ENCODE results near the gene SHROOM3.

The SHROOM3 gene

DNA sequence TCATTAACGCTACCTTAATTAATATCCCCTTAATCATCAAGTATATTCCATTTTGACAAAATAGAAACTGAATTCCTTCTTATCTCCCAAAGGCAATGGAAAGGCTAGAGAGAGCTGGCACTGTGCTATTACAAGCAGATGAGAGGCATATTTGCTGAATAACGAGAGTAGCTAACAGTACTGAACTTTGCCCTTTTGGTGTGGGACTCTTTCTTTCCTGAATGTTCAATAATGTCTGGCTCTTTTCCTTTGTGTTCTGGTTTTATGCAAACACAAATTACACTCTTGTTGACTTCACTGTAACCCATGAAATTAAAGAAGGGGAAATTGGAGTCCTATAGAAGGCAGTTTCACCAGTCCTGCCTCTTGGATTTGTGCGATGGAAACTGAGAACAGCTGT is 63.5 kb downstream of the SHROOM3 start:
- TF ChIP-seq, protein P1, sequence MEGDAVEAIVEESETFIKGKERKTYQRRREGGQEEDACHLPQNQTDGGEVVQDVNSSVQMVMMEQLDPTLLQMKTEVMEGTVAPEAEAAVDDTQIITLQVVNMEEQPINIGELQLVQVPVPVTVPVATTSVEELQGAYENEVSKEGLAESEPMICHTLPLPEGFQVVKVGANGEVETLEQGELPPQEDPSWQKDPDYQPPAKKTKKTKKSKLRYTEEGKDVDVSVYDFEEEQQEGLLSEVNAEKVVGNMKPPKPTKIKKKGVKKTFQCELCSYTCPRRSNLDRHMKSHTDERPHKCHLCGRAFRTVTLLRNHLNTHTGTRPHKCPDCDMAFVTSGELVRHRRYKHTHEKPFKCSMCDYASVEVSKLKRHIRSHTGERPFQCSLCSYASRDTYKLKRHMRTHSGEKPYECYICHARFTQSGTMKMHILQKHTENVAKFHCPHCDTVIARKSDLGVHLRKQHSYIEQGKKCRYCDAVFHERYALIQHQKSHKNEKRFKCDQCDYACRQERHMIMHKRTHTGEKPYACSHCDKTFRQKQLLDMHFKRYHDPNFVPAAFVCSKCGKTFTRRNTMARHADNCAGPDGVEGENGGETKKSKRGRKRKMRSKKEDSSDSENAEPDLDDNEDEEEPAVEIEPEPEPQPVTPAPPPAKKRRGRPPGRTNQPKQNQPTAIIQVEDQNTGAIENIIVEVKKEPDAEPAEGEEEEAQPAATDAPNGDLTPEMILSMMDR (IDR thresholded peaks at IDR 0.05; ENCODE audit: insufficient read depth, low read length, poor library complexity, severe bottlenecking), result no peak
- no peak for TF ChIP-seq EZH2phosphoT487 (conservative IDR thresholded peaks at IDR 0.05; ENCODE audit: low read length)

DNA sequence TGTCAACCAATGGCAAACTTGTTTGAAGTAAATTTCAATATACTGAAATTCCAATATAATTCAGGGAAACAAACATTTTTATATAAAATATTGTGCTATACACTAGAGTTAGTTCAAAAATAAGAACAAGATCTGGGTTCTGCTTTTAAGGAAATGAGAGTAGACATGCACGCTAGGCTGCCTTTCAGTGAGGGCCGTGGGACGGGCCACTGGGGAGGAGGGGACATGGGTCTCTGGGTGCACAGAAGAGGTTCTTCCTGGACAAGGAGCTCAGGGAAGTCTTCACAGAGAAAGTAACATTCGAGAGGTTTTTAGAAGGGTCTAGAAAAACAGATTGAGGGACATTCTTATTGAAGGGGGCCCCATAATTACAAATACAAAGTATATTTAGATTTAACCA is 64.4 kb downstream of the SHROOM3 start:
- H3K9me3 ChIP-seq (ENCODE audit: insufficient read depth, low read length), result no peaks in the 10 kb centered on the region
- H2AFZ ChIP-seq (ENCODE audit: low read depth, low read length, severe bottlenecking), result no peak overlapping the region
- H3K27ac ChIP-seq (ENCODE audit: low read depth, low read length), result no peak overlapping the region
- H3K4me3 ChIP-seq (ENCODE audit: insufficient read depth, low read length, poor library complexity, severe bottlenecking), result no peak overlapping the region
- H4K20me1 ChIP-seq (ENCODE audit: low read depth, low read length), result no peaks in the 10 kb centered on the region
- no peak for TF ChIP-seq EZH2phosphoT487 (conservative IDR thresholded peaks at IDR 0.05; ENCODE audit: low read length)
- TF ChIP-seq, protein P1 (IDR thresholded peaks at IDR 0.05; ENCODE audit: insufficient read depth, low read length, poor library complexity, severe bottlenecking), result no peak
- H3K79me2 ChIP-seq (ENCODE audit: insufficient read depth, low read length), result no peaks in the 10 kb centered on the region
- H3K27me3 ChIP-seq (ENCODE audit: low read length), result no peaks in the 10 kb centered on the region
- no peak overlapping the region for H3K4me2 ChIP-seq (ENCODE audit: low read depth, low read length, poor library complexity, severe bottlenecking)
- no peaks in the 10 kb centered on the region for H3F3A ChIP-seq (ENCODE audit: insufficient read depth)
- H3K36me3 ChIP-seq (ENCODE audit: low read length), result no peaks in the 10 kb centered on the region
- H3K9me2 ChIP-seq (replicated peaks; ENCODE audit: insufficient read depth, low read length), result no peaks in the 10 kb centered on the region
- no peak overlapping the region for H3K9ac ChIP-seq (ENCODE audit: low read length)

More for the DNA sequence above, 63.5 kb downstream of the SHROOM3 start:
- H3K9me2 ChIP-seq (replicated peaks; ENCODE audit: insufficient read depth, low read length), result no peaks in the 10 kb centered on the region
- H3K9ac ChIP-seq (ENCODE audit: low read length), result no peak overlapping the region
- no peaks in the 10 kb centered on the region for H3K9me3 ChIP-seq (ENCODE audit: insufficient read depth, low read length)
- H3K4me3 ChIP-seq (ENCODE audit: insufficient read depth, low read length, poor library complexity, severe bottlenecking), result no peak overlapping the region
- H3K27ac ChIP-seq (ENCODE audit: low read depth, low read length), result no peak overlapping the region
- H3K27me3 ChIP-seq (ENCODE audit: low read length), result no peaks in the 10 kb centered on the region
- no peaks in the 10 kb centered on the region for H3K79me2 ChIP-seq (ENCODE audit: insufficient read depth, low read length)
- H4K20me1 ChIP-seq (ENCODE audit: low read depth, low read length), result no peaks in the 10 kb centered on the region
- H3K36me3 ChIP-seq (ENCODE audit: low read length), result no peaks in the 10 kb centered on the region
- no peaks in the 10 kb centered on the region for H3F3A ChIP-seq (ENCODE audit: insufficient read depth)
- no peak overlapping the region for H2AFZ ChIP-seq (ENCODE audit: low read depth, low read length, severe bottlenecking)
- H3K4me2 ChIP-seq (ENCODE audit: low read depth, low read length, poor library complexity, severe bottlenecking), result no peak overlapping the region

DNA sequence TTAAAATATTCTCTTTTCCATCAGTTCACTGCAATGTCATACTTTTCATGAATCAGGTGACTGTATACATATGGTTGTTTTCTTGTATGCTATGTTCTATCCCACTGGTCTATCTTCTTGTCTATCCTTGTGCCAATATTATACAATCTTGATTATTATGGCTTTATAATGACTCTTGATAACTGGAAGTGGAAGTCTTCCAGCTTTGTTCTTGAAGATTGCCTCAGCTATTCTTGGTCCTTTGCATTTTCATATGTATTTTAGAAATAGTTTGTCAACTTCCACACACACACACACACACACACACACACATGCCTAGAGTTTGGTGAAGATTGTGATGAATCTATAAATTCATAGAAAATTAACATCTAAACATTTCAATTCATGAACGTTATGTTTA is 67.9 kb downstream of the SHROOM3 start:
- Histone ChIP-seq H3K27me3 (ENCODE audit: low read length) (no peaks in the 10 kb centered on the region), H3K9me3 (ENCODE audit: insufficient read depth, low read length) (no peaks in the 10 kb centered on the region), H3K79me2 (ENCODE audit: insufficient read depth, low read length) (no peaks in the 10 kb centered on the region), H2AFZ (ENCODE audit: low read depth, low read length, severe bottlenecking) (no peak overlapping the region), H3K4me3 (ENCODE audit: insufficient read depth, low read length, poor library complexity, severe bottlenecking) (no peak overlapping the region), H3K9me2 (replicated peaks; ENCODE audit: insufficient read depth, low read length) (no peaks in the 10 kb centered on the region), H3F3A (ENCODE audit: insufficient read depth) (no peaks in the 10 kb centered on the region), H3K4me2 (ENCODE audit: low read depth, low read length, poor library complexity, severe bottlenecking) (no peak overlapping the region), H3K36me3 (ENCODE audit: low read length) (no peaks in the 10 kb centered on the region), H4K20me1 (ENCODE audit: low read depth, low read length) (no peaks in the 10 kb centered on the region), H3K9ac (ENCODE audit: low read length) (no peak overlapping the region), H3K27ac (ENCODE audit: low read depth, low read length) (no peak overlapping the region)
- TF ChIP-seq, protein P1 (IDR thresholded peaks at IDR 0.05; ENCODE audit: insufficient read depth, low read length, poor library complexity, severe bottlenecking), result no peak
